HG03521 (cell line): ENCODE measurements around the gene NBDY.
"Not testable (repeated sequence)": the region's sequence is repeated elsewhere in the genome, so short reads cannot be mapped to it uniquely, and the experiment has no call there.

Experiments
- ATAC-seq: cut with Tn5 transposase; IDR thresholded peaks from one replicate; pipeline ENCODE4 v1.9.1; 2021; ENCODE audit warnings: mild to moderate bottlenecking, moderate library complexity; ENCODE audit not compliant: unreplicated experiment

Gene NBDY

DNA sequence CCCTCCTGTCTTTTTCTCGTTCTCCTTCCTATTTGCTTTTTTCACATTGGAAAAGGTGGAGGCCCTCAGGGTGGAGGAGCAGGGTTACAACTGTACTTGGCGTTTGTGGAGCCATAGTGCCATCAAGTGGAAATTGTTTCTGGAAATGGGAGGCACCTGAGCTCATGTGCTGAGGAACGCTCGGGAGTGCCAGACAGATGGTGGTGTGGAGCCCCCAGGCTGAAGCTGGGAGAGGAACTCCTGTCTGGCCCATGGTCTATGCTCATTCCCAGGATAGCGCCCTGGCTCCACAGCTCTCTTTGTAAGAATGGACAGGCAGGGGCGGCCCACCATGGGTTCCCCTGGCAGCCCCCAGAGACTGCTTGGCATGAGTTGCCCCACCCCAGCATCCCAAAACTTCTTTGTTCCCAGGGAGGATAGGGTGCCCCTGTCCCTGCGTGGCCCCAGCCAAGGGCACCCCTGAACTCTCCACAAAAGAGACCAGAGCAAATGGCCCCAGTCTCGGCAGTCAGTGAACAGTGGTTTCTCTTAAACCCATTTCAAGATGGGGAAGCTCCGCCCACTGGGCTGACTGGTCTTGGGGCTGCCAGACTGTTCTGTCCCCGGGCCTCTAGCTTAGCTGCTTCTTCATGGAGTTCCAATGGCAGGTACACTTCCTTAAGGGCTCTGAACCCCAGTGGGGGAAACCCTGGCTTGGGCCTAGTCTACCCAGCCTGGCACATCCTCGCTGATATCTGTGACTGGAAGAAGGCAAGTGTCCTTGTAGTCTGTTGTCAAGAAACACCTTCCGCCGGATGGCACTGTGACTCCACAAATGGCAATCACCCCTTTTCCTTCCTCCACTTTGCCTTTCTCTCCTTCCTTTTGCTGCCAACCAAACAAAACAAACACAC, 70.1 kb downstream of the NBDY start:
- no peak for ATAC-seq

DNA sequence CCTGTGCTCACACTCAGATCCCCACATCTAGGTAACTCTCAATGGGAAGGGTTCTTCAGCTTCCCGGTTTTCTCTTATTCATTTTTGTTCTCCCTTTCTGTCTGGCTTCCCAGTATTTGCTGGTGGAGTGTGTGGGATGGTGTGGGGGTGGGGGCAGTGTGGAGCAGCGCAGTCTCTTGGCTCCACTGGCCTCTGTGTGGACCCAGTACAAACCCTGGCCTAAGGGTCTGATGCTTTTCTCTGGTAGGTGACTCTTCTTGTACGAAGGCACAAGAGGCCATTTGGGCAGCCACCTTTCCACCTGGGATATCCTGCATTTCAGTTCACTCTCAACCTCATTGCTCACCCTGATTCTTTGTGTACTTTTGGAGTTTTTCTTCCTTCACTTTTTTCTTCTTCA, 71.3 kb downstream of the NBDY start:
- no peak for ATAC-seq

DNA sequence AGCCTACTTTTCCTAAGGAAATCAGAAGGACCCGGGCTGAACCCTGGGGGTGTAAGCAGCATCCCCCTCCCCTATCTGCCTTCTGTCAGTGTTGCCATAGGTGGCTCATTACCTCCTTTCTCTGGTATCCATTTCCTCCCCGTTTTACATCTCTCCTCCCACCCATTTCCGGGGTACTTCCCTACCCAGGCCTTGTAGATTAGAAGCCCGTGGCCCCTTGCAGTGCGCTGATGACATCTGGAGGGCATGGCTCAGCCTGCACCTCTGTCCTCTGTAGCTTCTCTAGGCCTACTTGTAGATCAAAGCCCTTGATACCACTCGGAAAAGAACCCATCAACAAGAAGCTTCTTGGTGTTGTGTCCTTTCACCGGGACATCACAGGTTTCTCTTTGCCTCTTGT, 71.8 kb downstream of the NBDY start:
- peak; percentile 84 for ATAC-seq

- no peak for ATAC-seq
These were observed 73.4 kb downstream of the NBDY start for GRCh38 chrX:56802428-56802827.

DNA sequence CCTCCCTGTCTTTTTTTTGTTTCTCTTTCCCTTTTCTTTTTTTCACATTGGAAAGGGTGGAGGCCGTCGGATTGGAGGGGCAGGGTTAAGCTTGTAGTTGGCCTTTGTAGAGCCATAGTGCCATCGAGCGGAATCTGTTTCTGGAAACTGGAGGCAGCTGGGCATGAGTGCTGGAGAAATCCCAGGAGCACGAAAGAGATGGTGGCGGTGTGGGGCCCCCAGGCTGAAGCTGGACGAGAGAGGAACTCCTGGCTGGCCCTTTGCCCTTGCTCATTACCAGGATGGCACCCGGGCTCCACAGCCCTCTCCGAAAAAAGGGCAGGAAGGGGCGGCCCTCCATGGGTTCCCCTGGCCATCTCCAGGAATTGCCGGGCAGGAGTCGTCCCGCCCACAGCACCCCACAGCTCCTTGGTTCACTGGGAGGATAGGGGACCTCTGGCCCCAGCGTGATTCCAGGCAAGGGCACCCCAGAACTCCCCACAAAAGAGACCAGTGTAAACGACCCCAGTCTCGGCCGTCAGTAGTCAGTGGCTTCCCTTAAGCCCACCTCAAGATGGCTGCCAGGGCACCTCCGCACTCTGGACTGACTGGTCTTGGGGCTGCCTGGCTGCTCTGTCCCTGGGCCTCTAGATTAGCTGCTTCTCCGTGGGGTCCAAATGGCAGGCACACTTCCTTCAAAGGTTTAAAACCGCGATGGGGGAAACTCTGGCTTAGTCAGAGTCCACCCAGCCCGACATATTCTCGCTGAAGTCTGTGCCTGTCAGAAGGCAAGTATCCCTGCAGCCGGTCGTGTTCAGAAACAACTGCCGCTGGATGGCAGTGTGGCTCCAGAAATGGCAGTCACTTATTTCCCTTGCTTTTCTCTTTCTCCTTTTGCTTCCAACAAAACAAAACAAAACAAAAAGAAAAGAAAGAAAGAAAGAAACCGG, 74.1 kb downstream of the NBDY start:
- no peak for ATAC-seq

DNA sequence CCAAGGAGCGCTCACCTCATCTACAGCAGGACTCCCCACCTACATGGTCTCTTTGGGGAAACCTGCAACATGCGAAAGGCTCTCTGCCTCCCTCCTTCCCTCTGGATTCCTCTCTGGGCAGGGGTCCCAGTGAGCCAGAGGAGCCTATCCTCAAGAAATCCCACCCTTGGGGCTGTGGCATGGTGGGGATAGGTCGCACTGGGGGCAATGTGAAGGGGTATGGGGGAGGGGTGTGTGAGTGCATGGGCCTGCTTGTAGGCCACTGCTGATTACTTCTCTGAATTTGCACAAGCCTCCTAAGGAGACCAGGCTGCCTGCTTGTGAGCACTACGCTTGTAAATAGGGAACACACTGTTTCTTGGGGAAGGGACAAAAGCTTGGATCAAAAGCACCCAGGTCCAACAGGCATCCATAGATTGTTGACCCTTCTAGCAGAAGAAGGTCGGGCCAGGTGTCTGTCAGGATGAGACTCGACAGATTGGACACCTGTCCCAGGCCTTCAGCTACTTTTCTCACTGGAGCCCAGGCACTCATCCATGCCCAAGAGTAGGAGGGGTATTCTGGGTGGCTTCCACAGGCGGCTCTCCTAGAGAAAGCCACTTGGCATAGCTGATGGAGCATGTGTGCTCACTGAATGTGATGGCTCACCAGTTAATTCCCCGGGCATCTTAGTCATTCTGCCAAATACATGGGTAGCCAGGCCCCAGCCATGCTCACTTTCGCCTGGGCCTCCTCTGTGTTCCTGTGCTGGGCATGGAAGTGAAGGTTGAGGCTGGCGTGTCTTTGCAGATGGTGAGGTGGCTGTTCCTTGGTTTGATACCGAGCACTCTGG, 75.0 kb downstream of the NBDY start:
- ATAC-seq = no peak

GRCh38 chrX:56804867-56805266, 75.8 kb downstream of the NBDY start:
- ATAC-seq = no peak

DNA sequence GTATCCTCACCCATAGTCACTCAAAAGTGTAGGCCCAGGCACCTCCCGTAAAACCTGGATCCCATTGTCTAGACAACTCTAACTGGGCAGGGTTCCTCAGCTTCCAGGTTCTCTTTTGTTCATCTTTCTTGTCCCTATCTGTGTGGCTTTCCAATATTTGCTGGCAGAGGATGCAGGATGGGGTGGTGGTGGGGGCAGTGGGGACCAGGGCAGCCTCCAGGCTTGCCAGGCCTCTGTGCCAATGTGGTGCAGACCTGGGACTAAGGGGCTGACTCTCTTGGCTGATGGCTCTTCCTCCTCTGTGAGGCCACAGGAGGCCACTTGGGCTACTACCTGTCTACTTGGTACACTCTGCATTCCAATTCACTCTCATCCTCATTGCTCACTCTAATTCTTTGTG, 76.4 kb downstream of the NBDY start:
- no peak for ATAC-seq

DNA sequence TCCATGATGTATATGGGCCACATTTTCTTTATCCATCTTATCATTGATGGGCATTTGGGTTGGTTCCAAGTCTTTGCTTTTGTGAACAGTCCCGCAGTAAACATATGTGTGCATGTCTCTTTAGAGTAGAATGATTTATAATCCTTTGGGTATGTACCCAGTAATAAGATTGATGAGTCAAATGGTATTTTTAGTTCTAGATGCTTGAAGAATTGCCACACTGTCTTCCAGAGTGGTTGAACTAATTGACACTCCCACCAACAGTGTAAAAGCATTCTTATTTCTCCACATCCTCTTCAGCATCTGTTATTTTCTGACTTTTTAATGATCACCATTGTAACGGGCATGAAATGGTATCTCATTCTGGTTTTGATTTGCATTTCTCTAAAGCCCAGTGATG, 77.1 kb downstream of the NBDY start:
- ATAC-seq = not testable (repeated sequence)

DNA sequence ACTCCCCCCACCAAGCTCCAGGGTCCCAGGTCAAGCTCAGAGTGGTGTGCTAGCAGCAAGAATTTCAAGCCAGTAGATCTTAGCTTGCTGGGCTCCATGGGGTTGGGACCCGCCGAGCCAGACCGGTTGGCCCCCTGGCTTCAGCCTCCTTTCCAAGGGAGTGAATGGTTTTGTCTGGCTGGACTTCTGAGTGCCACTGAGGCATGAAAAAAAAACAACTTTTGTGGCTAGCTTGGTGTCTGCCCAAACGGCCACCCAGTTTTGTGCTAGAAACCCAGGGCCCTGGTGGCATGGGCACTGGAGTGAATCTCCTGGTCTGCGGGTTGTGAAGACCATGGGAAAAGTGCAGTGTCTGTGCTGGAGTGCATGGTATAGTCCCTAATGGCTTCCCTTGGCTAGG, 82.6 kb downstream of the NBDY start:
- ATAC-seq = no peak

DNA sequence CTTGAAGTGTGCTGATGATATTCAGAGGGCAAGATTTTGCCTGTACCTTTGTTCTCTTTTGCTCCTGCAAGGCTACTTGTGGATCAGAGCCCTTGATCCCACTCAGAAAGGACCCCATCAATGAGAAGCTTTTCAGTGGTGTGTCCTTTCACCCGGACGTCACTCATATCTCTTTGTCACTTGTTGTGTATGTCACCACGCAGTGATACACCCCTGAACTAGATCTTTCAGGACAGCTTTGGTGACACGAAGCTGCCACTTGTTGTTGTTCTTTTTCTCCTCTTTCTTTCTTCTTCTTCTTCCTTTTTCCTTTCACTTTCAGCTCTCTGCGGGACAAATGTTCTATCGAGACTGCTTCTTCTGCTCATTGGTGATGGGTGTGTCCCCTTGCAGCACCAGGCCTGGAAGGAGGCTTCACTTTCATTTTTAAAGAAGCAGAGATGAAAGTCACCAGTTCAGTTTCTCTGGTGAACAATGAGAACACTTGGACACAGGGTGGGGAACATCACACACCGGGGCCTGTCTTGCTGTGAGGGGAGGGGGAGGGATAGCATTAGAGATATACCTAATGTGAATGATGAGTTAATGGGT, 83.6 kb downstream of the NBDY start:
- ATAC-seq = peak; percentile 84

DNA sequence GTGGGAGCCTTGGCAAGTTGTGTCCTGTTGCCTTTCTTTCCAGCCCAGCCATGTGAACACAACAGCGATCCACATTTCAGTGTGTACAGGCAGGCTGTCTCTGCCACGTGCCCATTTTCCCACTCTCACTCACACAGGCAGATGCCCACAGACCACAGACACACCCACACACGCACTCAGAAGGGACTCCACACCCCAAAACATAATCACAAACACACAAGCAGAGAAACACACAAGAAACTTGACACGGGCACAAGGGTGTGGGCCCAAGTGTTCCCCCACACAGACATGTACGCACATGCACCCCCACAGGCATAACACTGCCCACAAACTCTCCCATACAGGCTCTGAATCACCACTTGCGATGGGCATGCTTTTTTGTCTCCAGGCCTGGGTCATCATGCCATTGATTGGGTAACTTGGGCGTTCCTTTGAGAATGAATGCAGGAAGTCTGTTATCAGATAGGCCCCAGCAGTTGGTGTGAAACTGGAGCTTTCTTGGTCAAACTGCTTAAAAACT, 84.3 kb downstream of the NBDY start:
- no peak for ATAC-seq

DNA sequence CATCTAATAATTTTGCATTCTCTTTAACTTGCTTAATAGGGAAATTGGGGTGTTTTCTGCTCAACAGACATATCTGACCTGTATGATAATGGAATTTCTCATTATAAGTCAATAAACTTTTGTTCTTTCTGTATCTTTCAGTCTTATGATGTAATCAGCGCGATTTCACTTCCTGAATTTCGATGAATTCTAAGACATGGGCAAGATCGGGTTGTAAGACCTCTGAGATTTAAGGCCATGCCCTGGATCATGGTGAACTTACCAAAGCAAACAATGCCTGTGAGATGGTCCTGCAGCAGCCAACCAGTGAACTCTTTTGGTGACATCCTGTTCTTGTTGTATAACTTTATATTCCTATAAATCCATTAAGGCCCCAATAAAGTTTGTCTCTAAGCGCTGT, 88.1 kb downstream of the NBDY start:
- no peak for ATAC-seq

DNA sequence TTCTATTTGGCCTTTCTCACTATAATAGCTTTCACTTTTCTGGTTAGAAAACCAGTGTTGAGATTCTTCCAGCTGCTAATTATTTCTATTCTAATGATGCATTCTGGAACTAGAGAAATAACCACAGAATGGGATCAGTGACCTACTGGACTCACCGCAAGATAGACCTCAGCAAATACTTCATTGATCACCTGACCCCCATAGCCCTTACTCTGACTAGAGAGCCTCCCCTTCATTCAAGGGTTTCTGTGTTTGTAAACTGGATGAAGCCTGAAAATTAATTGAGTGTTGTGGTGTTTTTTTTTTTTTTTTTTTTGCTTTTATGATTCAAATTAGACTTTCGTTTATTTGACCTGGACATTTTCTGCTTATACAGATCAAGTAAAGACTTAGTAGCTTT, 97.0 kb downstream of the NBDY start:
- ATAC-seq = no peak

- ATAC-seq = no peak
These were observed 104.6 kb downstream of the NBDY start for GRCh38 chrX:56833626-56834025.

DNA sequence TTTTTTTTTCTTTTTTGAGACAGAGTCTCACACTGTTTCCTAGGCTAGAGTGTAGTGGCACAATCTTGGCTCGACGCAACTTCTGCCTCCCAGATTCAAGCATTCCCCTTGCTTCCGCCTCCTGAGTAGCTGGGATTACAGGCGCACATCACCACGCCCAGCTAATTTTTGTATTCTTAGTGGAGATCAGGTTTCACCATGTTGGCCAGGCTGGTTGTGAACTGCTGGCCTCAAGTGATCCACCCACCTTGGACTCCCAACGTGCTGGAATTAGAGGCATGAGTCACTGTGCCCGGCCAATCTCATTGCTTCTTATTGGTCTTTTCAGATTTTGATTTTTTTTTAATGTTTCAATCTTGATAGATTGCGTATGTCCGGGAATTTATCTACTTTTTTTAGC, 124.4 kb downstream of the NBDY start:
- ATAC-seq = no peak

DNA sequence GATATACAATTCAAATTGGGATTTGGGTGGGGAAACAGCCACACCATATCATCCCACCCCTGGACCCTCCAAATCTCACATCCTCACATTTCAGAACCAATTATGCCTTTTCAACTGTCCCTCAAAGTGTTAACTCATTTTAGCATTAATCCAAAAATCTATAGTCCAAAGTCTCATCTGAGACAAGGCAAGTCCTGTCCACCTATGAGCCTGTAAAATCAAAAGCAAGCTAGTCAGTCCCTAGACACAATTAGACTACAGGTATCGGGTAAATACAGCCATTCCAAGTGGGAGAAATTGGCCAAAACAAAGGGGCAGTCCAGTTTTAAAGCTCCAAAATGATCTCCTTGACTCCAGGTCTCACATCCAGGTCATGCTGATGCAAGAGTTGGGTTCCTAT, 128.0 kb downstream of the NBDY start:
- ATAC-seq = no peak

GRCh38 chrX:56860888-56861287, 131.8 kb downstream of the NBDY start:
- no peak for ATAC-seq
